ENCODE data around the gene SPATA21. TPM values are rescaled to one million over a fixed set of nuclear protein-coding genes. Genes with fewer than 3 reads are reported as not detected.
"Not testable (repeated sequence)": the region's sequence is repeated elsewhere in the genome, so short reads cannot be mapped to it uniquely, and the experiment has no call there.

SPATA21 gene
- under 1 TPM in 1 of 2 experiments, not detected in 1; 0.05 TPM for total RNA-seq

DNA sequence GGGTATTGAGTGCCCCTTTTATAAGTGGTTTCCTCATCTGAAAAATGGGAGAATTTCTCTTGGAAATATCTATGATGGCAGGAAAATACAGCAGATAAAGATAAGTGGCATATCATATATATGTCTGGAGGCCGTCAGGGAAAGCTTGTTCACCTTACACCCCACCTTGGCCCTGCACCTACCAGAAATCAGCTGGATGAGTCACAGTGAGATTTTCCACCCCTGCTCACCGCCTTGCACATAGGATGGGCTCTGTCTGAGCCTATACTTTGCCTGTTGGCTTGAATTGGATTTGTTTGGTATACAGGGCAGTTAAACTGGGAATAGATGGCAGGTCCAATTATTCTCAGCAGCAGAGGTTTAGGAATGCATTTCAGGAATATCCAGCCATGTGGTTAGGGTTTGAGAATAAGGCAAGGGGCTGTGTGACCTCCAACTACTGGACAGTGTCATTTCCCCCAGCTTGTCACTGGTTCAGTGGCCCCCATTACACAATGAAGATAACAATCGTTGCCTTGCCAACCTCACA, at the start of gene SPATA21:
SPATA21 (minus strand) TSS at position 479 of the 529 bp plus-strand sequence. CDS start 6,053 bp downstream, outside the sequence.
- Mint-ChIP-seq H3K27me3 (peaks cover 8% of the 10 kb centered on the region), H3K4me1 (peaks cover 16% of the 10 kb centered on the region), H3K27ac (no peak within 1 kb of the TSS), H3K4me3 (no peak within 1 kb of the TSS), H3K9me3 (no peaks in the 10 kb centered on the region), H3K36me3 (ENCODE audit: low read depth) (peaks cover 10% of the 10 kb centered on the region)
- DNase-seq: no peak
- POLR2A ChIA-PET: no interaction called here
- CTCF ChIA-PET: no interaction called here

DNA sequence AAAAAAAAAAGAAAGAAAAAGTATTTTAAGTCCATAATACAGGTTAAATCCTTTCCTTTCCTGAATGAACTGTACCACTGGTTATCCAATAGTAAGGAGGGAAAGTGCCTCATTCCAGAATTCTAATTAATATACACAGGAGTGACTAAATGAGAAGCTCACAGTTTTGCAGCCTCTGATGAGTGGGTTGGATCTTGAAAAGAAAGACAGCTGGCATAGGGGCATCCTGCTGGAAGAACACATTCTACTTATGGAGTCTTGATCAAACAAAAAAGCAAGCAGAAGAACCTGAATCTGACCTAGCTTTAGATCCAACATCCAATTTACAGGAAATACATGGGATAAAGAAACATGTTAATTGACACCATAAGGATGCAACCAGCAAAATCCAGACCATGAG, 49.8 kb upstream of the SPATA21 start:
- H3K36me3 Mint-ChIP-seq (ENCODE audit: low read depth): not testable (repeated sequence)

DNA sequence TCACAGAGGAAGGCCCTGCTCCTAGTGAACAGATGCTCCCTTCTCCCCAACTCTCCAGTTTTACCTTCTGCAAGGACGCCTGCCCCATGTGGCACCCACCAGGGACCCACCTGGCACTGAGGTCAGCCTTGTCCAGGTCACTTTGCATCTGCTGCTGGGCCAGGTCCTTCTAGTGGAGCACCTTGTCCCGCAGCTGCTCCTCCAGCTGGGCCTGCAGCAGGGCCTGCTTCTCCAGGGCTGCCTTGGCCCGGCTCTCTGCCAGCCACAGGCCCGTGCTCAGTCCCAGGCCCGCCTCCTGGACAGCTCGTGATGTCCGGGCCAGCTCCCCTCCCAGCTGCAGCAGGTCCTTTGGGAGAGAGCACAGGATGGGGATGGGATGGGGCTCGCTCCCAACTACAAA, 49.1 kb upstream of the SPATA21 start:
- H3K4me3 Mint-ChIP-seq: not testable (repeated sequence)

More for the DNA sequence above, 49.8 kb upstream of the SPATA21 start:
- CTCF ChIA-PET, H3K4me1 Mint-ChIP-seq, DNase-seq, H3K27me3 Mint-ChIP-seq, H3K4me3 Mint-ChIP-seq, H3K9me3 Mint-ChIP-seq, POLR2A ChIA-PET, H3K27ac Mint-ChIP-seq: not testable (repeated sequence)

DNA sequence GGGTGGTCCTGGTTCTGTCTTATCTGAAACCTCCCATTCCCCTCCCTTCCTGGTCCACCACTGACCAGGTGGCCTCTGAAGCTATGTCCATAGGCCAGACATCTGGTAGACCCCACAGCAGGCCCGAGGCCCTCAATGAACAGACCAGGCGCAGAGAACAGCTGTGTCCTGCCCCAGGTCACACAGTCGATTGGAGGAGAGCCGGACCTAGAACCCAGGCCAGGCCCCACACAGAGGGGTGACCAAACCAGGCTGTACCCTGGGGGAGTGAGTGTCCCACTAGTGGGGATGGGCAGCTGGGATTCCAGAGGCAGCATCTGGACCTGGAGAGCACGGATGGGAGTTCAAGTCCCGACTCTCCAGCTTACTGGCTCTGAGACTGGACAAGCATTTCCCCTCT, 47.7 kb upstream of the SPATA21 start:
- H3K36me3 Mint-ChIP-seq (ENCODE audit: low read depth): peaks cover 5% of the 10 kb centered on the region
- DNase-seq: no peak
- CTCF ChIA-PET: no interaction called here

More for the DNA sequence above, 49.1 kb upstream of the SPATA21 start:
- POLR2A ChIA-PET; H3K36me3 Mint-ChIP-seq (ENCODE audit: low read depth); H3K9me3 Mint-ChIP-seq; H3K4me1 Mint-ChIP-seq; H3K27ac Mint-ChIP-seq; CTCF ChIA-PET; DNase-seq; H3K27me3 Mint-ChIP-seq: not testable (repeated sequence)

GRCh38 chr1:16484501-16484835, 47.2 kb upstream of the SPATA21 start:
- Mint-ChIP-seq H3K4me3 (no peak overlapping the region), H3K27me3 (no peaks in the 10 kb centered on the region), H3K36me3 (ENCODE audit: low read depth) (peaks cover 5% of the 10 kb centered on the region), H3K4me1 (no peaks in the 10 kb centered on the region), H3K9me3 (no peaks in the 10 kb centered on the region), H3K27ac (no peak overlapping the region)
- CTCF ChIA-PET: no interaction called here
- DNase-seq: no peak
- POLR2A ChIA-PET: interaction anchor here (0.9 kb wide), 1 partner anchor 11 kb away, joined by 3 read pairs; no protein-coding TSS in a partner anchor

More for the DNA sequence above, 47.7 kb upstream of the SPATA21 start:
- H3K4me1 Mint-ChIP-seq: no peaks in the 10 kb centered on the region
- POLR2A ChIA-PET: interaction anchor here (0.9 kb wide), 1 partner anchor 12 kb away, joined by 3 read pairs; no protein-coding TSS in a partner anchor
- no peak overlapping the region for H3K4me3 Mint-ChIP-seq
- H3K9me3 Mint-ChIP-seq: no peaks in the 10 kb centered on the region
- no peaks in the 10 kb centered on the region for H3K27me3 Mint-ChIP-seq
- no peak overlapping the region for H3K27ac Mint-ChIP-seq

- H3K4me1 Mint-ChIP-seq; H3K27ac Mint-ChIP-seq; H3K4me3 Mint-ChIP-seq; H3K9me3 Mint-ChIP-seq; H3K36me3 Mint-ChIP-seq (ENCODE audit: low read depth); DNase-seq; CTCF ChIA-PET; H3K27me3 Mint-ChIP-seq; POLR2A ChIA-PET: not testable (repeated sequence)
These were observed 46.6 kb upstream of the SPATA21 start for GRCh38 chr1:16483639-16484500.

DNA sequence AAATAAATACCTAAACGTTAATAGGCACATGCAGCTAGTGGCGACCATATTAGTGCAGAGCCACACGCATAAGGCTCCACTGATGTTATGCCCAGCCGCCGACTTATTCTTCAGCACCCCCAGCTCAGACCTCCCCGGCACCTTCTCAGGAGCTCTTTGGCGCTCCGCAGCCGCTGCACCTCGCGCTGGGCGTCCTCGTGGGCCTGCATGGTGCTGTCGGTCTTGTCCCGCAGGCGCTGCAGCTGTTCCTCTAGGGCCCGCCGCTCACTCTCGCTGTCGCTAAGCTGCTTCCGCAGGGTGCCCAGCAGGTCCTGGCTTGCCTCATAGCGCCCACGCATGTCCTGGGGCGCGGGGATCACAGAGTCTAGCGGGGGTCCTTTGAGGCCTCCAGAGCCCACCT, 45.9 kb upstream of the SPATA21 start:
- CTCF ChIA-PET; POLR2A ChIA-PET; H3K9me3 Mint-ChIP-seq; H3K4me1 Mint-ChIP-seq; H3K36me3 Mint-ChIP-seq (ENCODE audit: low read depth); H3K4me3 Mint-ChIP-seq; H3K27ac Mint-ChIP-seq; DNase-seq; H3K27me3 Mint-ChIP-seq: not testable (repeated sequence)

DNA sequence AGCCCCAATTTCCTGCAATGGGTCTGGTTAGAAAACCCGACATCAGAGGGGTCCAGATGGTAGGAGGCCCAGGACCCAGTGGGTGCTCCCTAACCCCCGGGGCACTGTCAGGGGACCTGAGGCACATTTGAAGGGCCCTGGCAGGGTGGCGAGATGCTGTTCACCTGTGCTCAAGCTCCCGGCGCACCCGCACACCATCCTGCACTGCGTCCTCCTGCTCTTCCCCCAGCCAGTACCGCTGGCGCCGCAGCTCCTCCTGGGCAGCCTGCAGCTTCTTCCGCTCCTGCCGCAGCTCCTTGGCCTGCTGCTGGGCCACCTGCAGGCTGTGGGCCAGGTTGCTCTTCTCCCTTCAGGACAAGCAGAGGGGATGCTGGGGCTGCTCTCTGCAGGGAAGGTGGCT, 40.9 kb upstream of the SPATA21 start:
- CTCF ChIA-PET: no interaction called here
- DNase-seq: no peak
- no peak overlapping the region for H3K27ac Mint-ChIP-seq
- POLR2A ChIA-PET: no interaction called here
- H3K36me3 Mint-ChIP-seq (ENCODE audit: low read depth): peaks cover 13% of the 10 kb centered on the region
- no peak overlapping the region for H3K4me3 Mint-ChIP-seq
- H3K9me3 Mint-ChIP-seq: no peaks in the 10 kb centered on the region
- no peaks in the 10 kb centered on the region for H3K4me1 Mint-ChIP-seq
- H3K27me3 Mint-ChIP-seq: no peaks in the 10 kb centered on the region

DNA sequence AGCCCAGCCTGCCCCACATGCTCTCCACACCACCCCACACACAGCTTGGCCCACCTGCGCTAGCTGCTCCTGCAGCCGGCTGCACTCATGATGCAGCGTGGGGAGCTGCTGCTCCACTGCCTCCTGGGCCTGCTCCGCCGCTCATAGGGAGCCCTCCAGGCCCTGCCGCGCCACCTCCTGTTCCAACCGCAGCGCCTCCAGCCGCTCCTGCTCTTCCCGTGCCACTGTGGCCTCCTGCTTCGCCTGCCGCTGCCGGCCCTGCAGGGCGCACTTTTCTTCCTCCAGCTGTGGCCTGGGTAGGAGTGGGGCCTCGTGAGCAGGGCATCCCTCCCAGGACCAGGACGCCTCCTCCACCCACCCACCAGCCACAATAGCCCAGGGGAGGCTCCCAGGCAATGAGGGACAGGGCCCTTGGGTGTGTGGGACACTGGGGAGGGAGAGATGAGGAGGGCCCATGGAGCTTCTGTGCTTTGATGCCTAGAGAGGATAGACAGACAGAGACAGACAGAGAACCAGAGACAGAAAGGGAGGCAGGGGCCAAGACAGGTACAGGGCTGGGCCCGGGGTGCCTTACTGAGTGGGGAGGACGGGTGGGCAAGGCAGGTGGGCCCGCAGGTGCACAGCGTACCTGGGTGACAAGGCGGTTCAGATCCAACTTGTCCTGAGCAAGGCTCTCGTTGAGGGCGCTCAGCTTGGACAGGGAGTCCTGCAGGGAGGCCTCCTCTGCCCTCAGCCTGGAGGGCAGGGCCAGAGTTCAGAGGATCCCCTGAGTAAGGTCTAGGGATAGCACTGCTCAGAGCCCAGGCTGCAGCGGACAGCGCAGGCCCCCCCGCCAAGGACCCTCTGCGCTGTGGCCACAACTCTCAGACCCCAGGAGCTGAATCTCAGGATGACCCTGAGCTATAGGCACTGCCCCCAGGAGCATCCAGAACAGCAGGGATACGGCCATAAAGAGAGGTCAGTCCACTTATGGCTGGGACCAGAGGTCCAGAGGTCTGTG, 38.8 kb upstream of the SPATA21 start:
- H3K36me3 Mint-ChIP-seq (ENCODE audit: low read depth); H3K27ac Mint-ChIP-seq; POLR2A ChIA-PET; CTCF ChIA-PET; H3K4me3 Mint-ChIP-seq; H3K4me1 Mint-ChIP-seq; H3K9me3 Mint-ChIP-seq; DNase-seq; H3K27me3 Mint-ChIP-seq: not testable (repeated sequence)

DNA sequence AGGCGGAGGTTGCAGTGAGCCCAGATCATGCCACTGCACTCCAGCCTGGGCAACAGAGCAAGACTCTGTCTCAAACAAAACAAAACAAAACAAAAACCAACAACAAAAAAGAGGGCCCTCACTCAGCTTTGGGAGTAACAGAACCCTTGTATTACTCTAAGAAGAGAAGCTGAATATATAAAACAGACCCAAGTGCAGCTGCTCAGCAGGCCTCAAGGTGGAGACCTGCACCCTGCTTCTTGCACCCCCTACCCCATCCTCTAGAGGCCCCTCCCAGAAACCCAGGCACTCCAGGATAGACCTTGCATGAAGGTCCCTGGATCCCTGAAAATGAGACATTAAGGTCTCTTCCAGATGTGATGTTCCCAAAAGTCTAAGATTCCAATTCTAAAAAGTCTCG, 37.7 kb upstream of the SPATA21 start:
- H3K9me3 Mint-ChIP-seq; H3K27me3 Mint-ChIP-seq; DNase-seq; H3K4me1 Mint-ChIP-seq; POLR2A ChIA-PET; H3K4me3 Mint-ChIP-seq; CTCF ChIA-PET; H3K36me3 Mint-ChIP-seq (ENCODE audit: low read depth); H3K27ac Mint-ChIP-seq: not testable (repeated sequence)

GRCh38 chr1:16474166-16474800, 37.1 kb upstream of the SPATA21 start:
- Mint-ChIP-seq H3K4me1 (no peaks in the 10 kb centered on the region), H3K36me3 (ENCODE audit: low read depth) (peaks cover 12% of the 10 kb centered on the region), H3K27me3 (no peaks in the 10 kb centered on the region), H3K9me3 (no peaks in the 10 kb centered on the region), H3K4me3 (no peak overlapping the region), H3K27ac (no peak overlapping the region)
- CTCF ChIA-PET: no interaction called here
- POLR2A ChIA-PET: no interaction called here
- no peak for DNase-seq

- POLR2A ChIA-PET: no interaction called here
- H3K36me3 Mint-ChIP-seq (ENCODE audit: low read depth): peaks cover 30% of the 10 kb centered on the region
- H3K4me1 Mint-ChIP-seq: no peaks in the 10 kb centered on the region
- H3K4me3 Mint-ChIP-seq: no peak overlapping the region
- H3K27me3 Mint-ChIP-seq: no peaks in the 10 kb centered on the region
- CTCF ChIA-PET: no interaction called here
- H3K27ac Mint-ChIP-seq: no peak overlapping the region
- DNase-seq: no peak
- no peaks in the 10 kb centered on the region for H3K9me3 Mint-ChIP-seq
These were observed 31.3 kb upstream of the SPATA21 start for GRCh38 chr1:16468558-16468957.

All from activated CD4-positive, alpha-beta memory T cell treated with anti-CD3 and anti-CD28 coated beads, Interleukin-2, amount 10 ng/mL, durations not matched to agents 7 days and 5 days (primary cell).